Osteoblast (primary cell): Measurements from ENCODE around the gene MCHR1. TPM values are rescaled to one million over a fixed set of nuclear protein-coding genes. Genes with fewer than 3 reads are reported as not detected.

Source experiments
- DNase-seq: peaks from one replicate; pipeline ENCODE4 v3.0.0; 2011; ENCODE audit warnings: low spot score, mixed read lengths; ENCODE audit not compliant: insufficient read length; ENCODE audit errors: missing footprints
- H2AFZ ChIP-seq: 2 replicates; pipeline ENCODE4 v1.6.0; 2011; ENCODE audit warnings: mild to moderate bottlenecking, low read length
- H3K27ac ChIP-seq: 2 replicates; pipeline ENCODE4 v1.5.1; 2011; ENCODE audit warnings: mild to moderate bottlenecking, low read depth, low read length, moderate library complexity
- H3K27me3 ChIP-seq: 2 replicates; pipeline ENCODE4 v1.6.0; 2012; ENCODE audit warnings: mild to moderate bottlenecking, control low read depth, inconsistent platforms, low read length, moderate library complexity; ENCODE audit not compliant: insufficient read depth
- H3K36me3 ChIP-seq: 2 replicates; pipeline ENCODE4 v1.5.1; 2011; ENCODE audit warnings: mild to moderate bottlenecking, low read length, control low read depth, moderate library complexity; ENCODE audit not compliant: insufficient read depth
- H3K4me1 ChIP-seq: 2 replicates; pipeline ENCODE4 v1.5.1; 2011; ENCODE audit warnings: mild to moderate bottlenecking, low read length, control low read depth, moderate library complexity; ENCODE audit not compliant: insufficient read depth
- H3K4me2 ChIP-seq: 2 replicates; pipeline ENCODE4 v1.6.0; 2011; ENCODE audit warnings: mild to moderate bottlenecking, low read length; ENCODE audit not compliant: insufficient read depth
- H3K4me3 ChIP-seq: fragments of 200-600 bp; sonication (generic); 3 replicates; pipeline ENCODE4 v1.5.1; 2012; ENCODE audit warnings: mild to moderate bottlenecking, low read length, inconsistent platforms; ENCODE audit not compliant: insufficient read depth
- H3K79me2 ChIP-seq: 2 replicates; pipeline ENCODE4 v1.6.0; 2012; ENCODE audit warnings: mild to moderate bottlenecking, low read length, control low read depth, inconsistent platforms; ENCODE audit not compliant: insufficient read depth
- H3K9me3 ChIP-seq: 2 replicates; pipeline ENCODE4 v1.5.1; 2011; ENCODE audit warnings: low read depth, low read length, control low read depth
- H4K20me1 ChIP-seq: 2 replicates; pipeline ENCODE4 v1.6.0; 2012; ENCODE audit warnings: mild to moderate bottlenecking, low read length, control low read depth; ENCODE audit not compliant: insufficient read depth
- CTCF ChIP-seq: IDR thresholded peaks from 2 replicates; pipeline ENCODE4 v1.5.1; 2011; ENCODE audit warnings: mild to moderate bottlenecking, low read depth, low read length, moderate library complexity; ENCODE audit errors: extremely low read depth
- total RNA-seq: library from RNA; depleted of rRNA; stranded (reverse); fragments of >200 nt; gene quantifications from 2 replicates; pipeline ENCODE4 v1.2.3, GENCODE V29; 2012

Gene MCHR1
- 0.59 TPM in 1 of 2 replicates, not detected in the other for total RNA-seq

- Histone ChIP-seq H3K4me2 (peak within 1 kb of the TSS; percentile 90), H2AFZ (peak within 1 kb of the TSS; percentile 77)
These were observed at the start of gene MCHR1 for GRCh38 chr22:40679249-40679963. MCHR1 (plus strand) TSS chr22:40679484; CDS start chr22:40679653, 169 bp downstream.

GRCh38 chr22:40631925-40632324 is 47.4 kb upstream of the MCHR1 start:
- no peak for DNase-seq
- H3K79me2 ChIP-seq: peaks cover 90% of the 10 kb centered on the region
- no peaks in the 10 kb centered on the region for H3K9me3 ChIP-seq
- H3K4me1 ChIP-seq: peaks cover 26% of the 10 kb centered on the region
- H3K4me2 ChIP-seq: no peak overlapping the region
- H3K4me3 ChIP-seq: no peak overlapping the region
- no peaks in the 10 kb centered on the region for H3K36me3 ChIP-seq
- no peaks in the 10 kb centered on the region for H3K27me3 ChIP-seq
- H4K20me1 ChIP-seq: peaks cover 64% of the 10 kb centered on the region
- H3K27ac ChIP-seq: no peak overlapping the region
- TF ChIP-seq CTCF: no peak
- H2AFZ ChIP-seq: no peak overlapping the region

More at GRCh38 chr22:40679249-40679963, at the start of gene MCHR1:
- Histone ChIP-seq H4K20me1 (no peaks in the 10 kb centered on the region), H3K4me1 (peaks cover 23% of the 10 kb centered on the region), H3K79me2 (no peaks in the 10 kb centered on the region), H3K9me3 (no peaks in the 10 kb centered on the region), H3K36me3 (no peaks in the 10 kb centered on the region), H3K27me3 (peaks cover 7% of the 10 kb centered on the region), H3K27ac (peak within 1 kb of the TSS; percentile 15), H3K4me3 (peak within 1 kb of the TSS; percentile 70)
- DNase-seq: no peak
- TF ChIP-seq CTCF: no peak

- no peak for DNase-seq
- Histone ChIP-seq H4K20me1 (peaks cover 59% of the 10 kb centered on the region), H3K27ac (no peak overlapping the region), H3K79me2 (peaks cover 79% of the 10 kb centered on the region), H3K9me3 (no peaks in the 10 kb centered on the region), H3K4me2 (no peak overlapping the region), H2AFZ (no peak overlapping the region), H3K27me3 (no peaks in the 10 kb centered on the region), H3K4me3 (no peak overlapping the region), H3K36me3 (no peaks in the 10 kb centered on the region), H3K4me1 (peaks cover 33% of the 10 kb centered on the region)
- TF ChIP-seq CTCF: no peak
These were observed 46.2 kb upstream of the MCHR1 start for GRCh38 chr22:40633036-40633435.

- Histone ChIP-seq H3K4me2 (peak overlapping the region; percentile 99), H3K79me2 (peaks cover 69% of the 10 kb centered on the region), H3K4me3 (peak overlapping the region; percentile 93), H3K4me1 (peaks cover 27% of the 10 kb centered on the region), H3K27me3 (no peaks in the 10 kb centered on the region), H3K27ac (no peak overlapping the region), H2AFZ (no peak overlapping the region), H3K36me3 (no peaks in the 10 kb centered on the region), H4K20me1 (peaks cover 50% of the 10 kb centered on the region), H3K9me3 (no peaks in the 10 kb centered on the region)
- DNase-seq: no peak
- no peak for TF ChIP-seq CTCF
These were observed 45.0 kb upstream of the MCHR1 start for GRCh38 chr22:40634119-40634903.
